ENCODE measurements around the gene ACCSL. TPM values are rescaled to one million over a fixed set of nuclear protein-coding genes. Genes with fewer than 3 reads are reported as not detected.

ACCSL gene
- total RNA-seq, 2 experiments from 2014 or later, result not detected

DNA sequence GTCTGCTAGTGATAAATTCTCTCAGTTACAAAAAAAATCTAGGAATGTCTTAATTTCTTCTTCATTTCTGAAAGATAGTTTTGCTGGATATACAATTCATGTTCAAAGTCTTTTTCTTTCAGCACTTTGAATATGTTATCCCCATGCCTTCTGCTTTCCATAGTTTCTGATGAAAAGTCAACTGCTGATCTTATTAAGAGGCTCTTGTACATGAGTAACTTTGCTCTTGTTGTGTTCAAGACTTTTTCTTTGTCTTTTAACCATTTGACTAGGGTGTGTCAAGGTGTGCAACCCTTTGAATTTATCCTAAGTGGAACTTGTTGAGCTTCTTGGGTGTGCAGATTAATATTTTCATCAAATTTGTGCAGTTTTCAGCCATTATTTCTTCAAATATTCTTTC lies 22.1 kb upstream of the ACCSL start:
- Mint-ChIP-seq H3K9me3 (ENCODE audit: low read depth) (peaks cover 9% of the 10 kb centered on the region), H3K36me3 (ENCODE audit: low read depth) (no peaks in the 10 kb centered on the region), H3K27ac (no peak overlapping the region), H3K4me3 (no peak overlapping the region), H3K4me1 (no peaks in the 10 kb centered on the region), H3K27me3 (peaks cover 35% of the 10 kb centered on the region)
- DNase-seq (no peak), ATAC-seq (no peak)
- intact Hi-C loops (cut with DNase I, micrococcal nuclease), result no loop called here
- POLR2A ChIA-PET, result no interaction called here
- CTCF ChIA-PET, result no interaction called here

GRCh38 chr11:44028401-44028800 lies 19.4 kb upstream of the ACCSL start:
- H3K27me3 Mint-ChIP-seq, result peaks cover 38% of the 10 kb centered on the region
- DNase-seq, result no peak
- no peaks in the 10 kb centered on the region for H3K36me3 Mint-ChIP-seq (ENCODE audit: low read depth)
- intact Hi-C loops (cut with DNase I, micrococcal nuclease), result no loop called here
- H3K4me1 Mint-ChIP-seq, result no peaks in the 10 kb centered on the region
- no peak for ATAC-seq
- ChIA-PET CTCF (interaction anchor here (0.6 kb wide), 1 partner anchor 27 kb away, joined by 3 read pairs; no protein-coding TSS in a partner anchor), POLR2A (no interaction called here)
- no peak overlapping the region for H3K4me3 Mint-ChIP-seq
- H3K9me3 Mint-ChIP-seq (ENCODE audit: low read depth), result peaks cover 6% of the 10 kb centered on the region
- H3K27ac Mint-ChIP-seq, result no peak overlapping the region

DNA sequence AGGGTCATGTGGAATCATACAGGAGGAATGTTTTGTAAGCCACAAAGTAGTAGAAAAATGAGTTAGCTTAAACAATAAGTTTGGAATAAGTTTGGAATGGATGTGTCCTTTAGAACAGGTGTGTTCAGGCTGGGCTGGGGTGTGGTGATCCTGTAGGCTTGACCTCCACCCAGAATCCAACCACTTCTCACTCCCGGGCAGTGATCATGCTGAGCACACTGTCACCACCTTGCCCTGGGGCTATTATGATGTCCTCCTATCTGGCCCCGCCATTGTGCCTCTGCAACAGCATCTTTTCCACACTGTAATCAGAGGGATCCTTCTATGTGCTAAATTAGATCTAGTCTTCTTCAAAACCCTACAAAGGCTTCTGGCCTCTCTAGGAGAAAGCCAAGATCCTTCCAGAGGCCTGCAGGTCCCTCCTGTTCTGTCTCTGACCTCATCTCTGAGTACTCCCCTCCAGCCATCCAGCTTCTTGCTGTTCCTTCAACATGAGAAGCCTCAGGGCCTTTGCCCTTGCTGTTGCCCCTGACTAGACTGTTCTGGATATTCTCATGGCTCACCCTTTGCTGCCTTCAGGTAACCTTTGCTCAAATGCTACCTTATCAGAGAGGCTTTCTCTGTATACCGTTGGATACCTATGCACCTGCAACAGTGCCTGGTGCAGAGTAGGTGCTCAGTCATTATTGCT lies 18.8 kb upstream of the ACCSL start:
- Mint-ChIP-seq H3K9me3 (ENCODE audit: low read depth) (peaks cover 6% of the 10 kb centered on the region), H3K27me3 (peaks cover 35% of the 10 kb centered on the region), H3K4me1 (no peaks in the 10 kb centered on the region), H3K4me3 (no peak overlapping the region), H3K36me3 (ENCODE audit: low read depth) (no peaks in the 10 kb centered on the region), H3K27ac (no peak overlapping the region)
- ATAC-seq, result no peak
- CTCF ChIA-PET, result interaction anchor here (0.6 kb wide), 1 partner anchor 26 kb away, joined by 3 read pairs; no protein-coding TSS in a partner anchor
- POLR2A ChIA-PET, result no interaction called here
- no peak for DNase-seq
- intact Hi-C loops (cut with DNase I, micrococcal nuclease), result no loop called here

- Mint-ChIP-seq H3K27ac (no peak overlapping the region), H3K4me1 (no peaks in the 10 kb centered on the region), H3K4me3 (no peak overlapping the region), H3K27me3 (peaks cover 33% of the 10 kb centered on the region), H3K9me3 (ENCODE audit: low read depth) (peaks cover 6% of the 10 kb centered on the region), H3K36me3 (ENCODE audit: low read depth) (no peaks in the 10 kb centered on the region)
- ATAC-seq, result no peak
- ChIA-PET POLR2A (no interaction called here), CTCF (no interaction called here)
- DNase-seq, result no peak
- intact Hi-C loops (cut with DNase I, micrococcal nuclease), result no loop called here
Measured at GRCh38 chr11:44029507-44029845, 18.3 kb upstream of the ACCSL start.

GRCh38 chr11:44029977-44030911 lies 17.5 kb upstream of the ACCSL start:
- DNase-seq (no peak), ATAC-seq (no peak)
- ChIA-PET POLR2A (no interaction called here), CTCF (no interaction called here)
- Mint-ChIP-seq H3K4me3 (no peak overlapping the region), H3K4me1 (no peaks in the 10 kb centered on the region), H3K9me3 (ENCODE audit: low read depth) (peaks cover 6% of the 10 kb centered on the region), H3K27ac (no peak overlapping the region), H3K27me3 (peaks cover 31% of the 10 kb centered on the region), H3K36me3 (ENCODE audit: low read depth) (no peaks in the 10 kb centered on the region)
- intact Hi-C loops (cut with DNase I, micrococcal nuclease), result no loop called here

- CTCF ChIA-PET, result interaction anchor here (0.5 kb wide), 1 partner anchor 1382 kb away, joined by 4 read pairs; no protein-coding TSS in a partner anchor
- POLR2A ChIA-PET, result no interaction called here
- intact Hi-C loops (cut with DNase I, micrococcal nuclease), result no loop called here
- no peaks in the 10 kb centered on the region for H3K36me3 Mint-ChIP-seq (ENCODE audit: low read depth)
- no peak overlapping the region for H3K4me3 Mint-ChIP-seq
- no peaks in the 10 kb centered on the region for H3K4me1 Mint-ChIP-seq
- H3K27ac Mint-ChIP-seq, result no peak overlapping the region
- DNase-seq, result no peak
- peaks cover 28% of the 10 kb centered on the region for H3K27me3 Mint-ChIP-seq
- ATAC-seq, result no peak
- H3K9me3 Mint-ChIP-seq (ENCODE audit: low read depth), result peaks cover 3% of the 10 kb centered on the region
Measured at GRCh38 chr11:44030996-44031395, 16.8 kb upstream of the ACCSL start.

- POLR2A ChIA-PET, result no interaction called here
- intact Hi-C loops (cut with DNase I, micrococcal nuclease), result no loop called here
- ATAC-seq (no peak), DNase-seq (no peak)
- CTCF ChIA-PET, result no interaction called here
- no peaks in the 10 kb centered on the region for H3K9me3 Mint-ChIP-seq (ENCODE audit: low read depth)
- H3K36me3 Mint-ChIP-seq (ENCODE audit: low read depth), result no peaks in the 10 kb centered on the region
- no peaks in the 10 kb centered on the region for H3K4me1 Mint-ChIP-seq
- peaks cover 26% of the 10 kb centered on the region for H3K27me3 Mint-ChIP-seq
- no peak overlapping the region for H3K27ac Mint-ChIP-seq
- no peak overlapping the region for H3K4me3 Mint-ChIP-seq
Measured at GRCh38 chr11:44031549-44031948, 16.2 kb upstream of the ACCSL start.

GRCh38 chr11:44032299-44033085 lies 15.3 kb upstream of the ACCSL start:
- Mint-ChIP-seq H3K27ac (no peak overlapping the region), H3K4me3 (no peak overlapping the region), H3K36me3 (ENCODE audit: low read depth) (no peaks in the 10 kb centered on the region), H3K9me3 (ENCODE audit: low read depth) (no peaks in the 10 kb centered on the region), H3K27me3 (peaks cover 21% of the 10 kb centered on the region), H3K4me1 (no peaks in the 10 kb centered on the region)
- ChIA-PET POLR2A (no interaction called here), CTCF (interaction anchor here (0.7 kb wide), 1 partner anchor 456 kb away, joined by 3 read pairs; no protein-coding TSS in a partner anchor)
- ATAC-seq (no peak), DNase-seq (no peak)
- intact Hi-C loops (cut with DNase I, micrococcal nuclease), result no loop called here

DNA sequence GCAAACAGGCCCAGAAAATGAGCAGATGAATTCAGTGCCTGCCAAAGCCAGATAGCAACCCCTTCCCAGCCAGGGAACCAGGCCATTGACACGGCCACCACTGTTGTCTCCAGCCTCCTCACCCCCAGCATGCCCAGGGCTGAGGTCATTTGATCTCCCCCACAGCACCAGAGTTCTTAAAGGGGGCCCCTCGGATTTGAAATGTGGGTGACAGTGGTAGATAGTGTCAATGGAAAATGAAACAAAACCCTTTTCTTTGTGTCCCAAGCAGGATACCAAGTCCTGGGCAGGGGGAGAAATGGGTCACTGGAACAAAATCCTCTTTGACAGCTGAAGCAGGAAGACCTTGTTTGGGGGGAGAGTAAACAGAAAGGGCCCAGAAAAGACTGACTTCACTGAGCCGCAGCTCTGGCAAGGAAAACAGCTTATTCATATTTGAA lies 14.3 kb upstream of the ACCSL start:
- no peak for ATAC-seq
- no peak for DNase-seq
- Mint-ChIP-seq H3K4me1 (no peaks in the 10 kb centered on the region), H3K9me3 (ENCODE audit: low read depth) (no peaks in the 10 kb centered on the region), H3K27ac (no peak overlapping the region), H3K4me3 (no peak overlapping the region), H3K27me3 (peaks cover 21% of the 10 kb centered on the region), H3K36me3 (ENCODE audit: low read depth) (no peaks in the 10 kb centered on the region)
- ChIA-PET POLR2A (no interaction called here), CTCF (no interaction called here)
- intact Hi-C loops (cut with DNase I, micrococcal nuclease), result no loop called here

GRCh38 chr11:44033856-44034255 lies 13.9 kb upstream of the ACCSL start:
- intact Hi-C loops (cut with DNase I, micrococcal nuclease), result no loop called here
- DNase-seq (no peak), ATAC-seq (no peak)
- Mint-ChIP-seq H3K4me1 (no peaks in the 10 kb centered on the region), H3K27ac (no peak overlapping the region), H3K27me3 (peaks cover 21% of the 10 kb centered on the region), H3K9me3 (ENCODE audit: low read depth) (no peaks in the 10 kb centered on the region), H3K4me3 (no peak overlapping the region), H3K36me3 (ENCODE audit: low read depth) (no peaks in the 10 kb centered on the region)
- CTCF ChIA-PET, result interaction anchor here (0.7 kb wide), 1 partner anchor 181 kb away, joined by 3 read pairs; no protein-coding TSS in a partner anchor
- POLR2A ChIA-PET, result no interaction called here

GRCh38 chr11:44034639-44035038 lies 13.1 kb upstream of the ACCSL start:
- CTCF ChIA-PET, result interaction anchor here (0.7 to 1.6 kb wide), 2 partner anchors 145 to 181 kb away, joined by 3 to 6 read pairs; no protein-coding TSS in a partner anchor
- ATAC-seq, result peak; percentile 42

More at GRCh38 chr11:44034639-44035038, 13.1 kb upstream of the ACCSL start:
- Mint-ChIP-seq H3K27me3 (peaks cover 21% of the 10 kb centered on the region), H3K4me1 (no peaks in the 10 kb centered on the region), H3K27ac (no peak overlapping the region), H3K4me3 (no peak overlapping the region), H3K9me3 (ENCODE audit: low read depth) (no peaks in the 10 kb centered on the region), H3K36me3 (ENCODE audit: low read depth) (no peaks in the 10 kb centered on the region)
- no peak for DNase-seq
- intact Hi-C loops (cut with DNase I, micrococcal nuclease), result loop anchor here in 1 of 2 experiments (5.0 kb wide), 1 partner anchor 92 kb away; the partner anchor contains the start of gene C11orf96
- POLR2A ChIA-PET, result no interaction called here

All from activated CD4-positive, alpha-beta T cell treated with anti-CD3 and anti-CD28 coated beads for 36 hours (primary cell).